Measurements from ENCODE around the gene LRRC4C.
"Not testable (repeated sequence)": the region's sequence is repeated elsewhere in the genome, so short reads cannot be mapped to it uniquely, and the experiment has no call there.

The LRRC4C gene

GRCh38 chr11:40867991-40868632 is 591.3 kb downstream of the LRRC4C start:
- no peak for DNase-seq (ENCODE audit: low read depth)

GRCh38 chr11:40857754-40858153 is 601.7 kb downstream of the LRRC4C start:
- DNase-seq (ENCODE audit: low read depth) = not testable (repeated sequence)

- DNase-seq (ENCODE audit: low read depth) = no peak
These were observed 616.6 kb downstream of the LRRC4C start for GRCh38 chr11:40842750-40843339.

- no peak for DNase-seq (ENCODE audit: low read depth)
These were observed 618.2 kb downstream of the LRRC4C start for GRCh38 chr11:40841231-40841630.

GRCh38 chr11:40838181-40838683 is 621.2 kb downstream of the LRRC4C start:
- no peak for DNase-seq (ENCODE audit: low read depth)

- no peak for DNase-seq (ENCODE audit: low read depth)
These were observed 632.3 kb downstream of the LRRC4C start for GRCh38 chr11:40827116-40827515.

- no peak for DNase-seq (ENCODE audit: low read depth)
These were observed 632.9 kb downstream of the LRRC4C start for GRCh38 chr11:40826601-40827000.

- DNase-seq (ENCODE audit: low read depth) = no peak
These were observed 634.1 kb downstream of the LRRC4C start for GRCh38 chr11:40825201-40825834.

GRCh38 chr11:40819230-40819629 is 640.2 kb downstream of the LRRC4C start:
- no peak for DNase-seq (ENCODE audit: low read depth)

GRCh38 chr11:40816976-40817375 is 642.5 kb downstream of the LRRC4C start:
- no peak for DNase-seq (ENCODE audit: low read depth)

GRCh38 chr11:40797981-40798380 is 661.5 kb downstream of the LRRC4C start:
- DNase-seq (ENCODE audit: low read depth) = no peak

GRCh38 chr11:40787224-40787623 is 672.2 kb downstream of the LRRC4C start:
- no peak for DNase-seq (ENCODE audit: low read depth)

GRCh38 chr11:40763046-40763445 is 696.4 kb downstream of the LRRC4C start:
- no peak for DNase-seq (ENCODE audit: low read depth)

GRCh38 chr11:40759341-40759740 is 700.1 kb downstream of the LRRC4C start:
- no peak for DNase-seq (ENCODE audit: low read depth)

GRCh38 chr11:40754297-40754696 is 705.2 kb downstream of the LRRC4C start:
- DNase-seq (ENCODE audit: low read depth) = no peak

- no peak for DNase-seq (ENCODE audit: low read depth)
These were observed 713.2 kb downstream of the LRRC4C start for GRCh38 chr11:40746282-40746681.

GRCh38 chr11:40732132-40732531 is 727.3 kb downstream of the LRRC4C start:
- no peak for DNase-seq (ENCODE audit: low read depth)

GRCh38 chr11:40722179-40722795 is 737.2 kb downstream of the LRRC4C start:
- DNase-seq (ENCODE audit: low read depth) = no peak

GRCh38 chr11:40716344-40717130 is 742.9 kb downstream of the LRRC4C start:
- DNase-seq (ENCODE audit: low read depth) = no peak

GRCh38 chr11:40713083-40713482 is 746.4 kb downstream of the LRRC4C start:
- DNase-seq (ENCODE audit: low read depth) = no peak

- DNase-seq (ENCODE audit: low read depth) = no peak
These were observed 758.4 kb downstream of the LRRC4C start for GRCh38 chr11:40701027-40701426.

- no peak for DNase-seq (ENCODE audit: low read depth)
These were observed 769.6 kb downstream of the LRRC4C start for GRCh38 chr11:40689823-40690222.
